ENCODE measurements around the gene DMGDH.

DNA sequence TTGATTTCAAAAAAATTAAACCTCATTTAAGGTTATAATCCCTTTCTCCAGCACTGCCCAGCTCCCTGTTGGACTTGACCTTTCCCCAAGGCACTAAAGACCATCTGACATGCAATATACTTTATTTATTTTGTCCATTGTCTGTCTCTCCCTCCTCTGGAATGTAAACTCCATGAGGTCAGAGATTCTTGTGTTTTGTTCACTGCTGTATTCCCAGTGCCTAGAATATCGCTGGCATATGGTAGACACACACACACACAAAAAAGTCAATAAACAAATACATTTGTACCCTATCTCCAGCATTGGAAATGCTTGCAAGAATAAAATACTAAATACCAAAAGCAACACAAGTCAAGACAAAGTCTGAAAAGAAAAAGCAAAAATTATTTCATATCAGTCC lies 67.1 kb downstream of the DMGDH start:
- TF ChIP-seq, protein P1, sequence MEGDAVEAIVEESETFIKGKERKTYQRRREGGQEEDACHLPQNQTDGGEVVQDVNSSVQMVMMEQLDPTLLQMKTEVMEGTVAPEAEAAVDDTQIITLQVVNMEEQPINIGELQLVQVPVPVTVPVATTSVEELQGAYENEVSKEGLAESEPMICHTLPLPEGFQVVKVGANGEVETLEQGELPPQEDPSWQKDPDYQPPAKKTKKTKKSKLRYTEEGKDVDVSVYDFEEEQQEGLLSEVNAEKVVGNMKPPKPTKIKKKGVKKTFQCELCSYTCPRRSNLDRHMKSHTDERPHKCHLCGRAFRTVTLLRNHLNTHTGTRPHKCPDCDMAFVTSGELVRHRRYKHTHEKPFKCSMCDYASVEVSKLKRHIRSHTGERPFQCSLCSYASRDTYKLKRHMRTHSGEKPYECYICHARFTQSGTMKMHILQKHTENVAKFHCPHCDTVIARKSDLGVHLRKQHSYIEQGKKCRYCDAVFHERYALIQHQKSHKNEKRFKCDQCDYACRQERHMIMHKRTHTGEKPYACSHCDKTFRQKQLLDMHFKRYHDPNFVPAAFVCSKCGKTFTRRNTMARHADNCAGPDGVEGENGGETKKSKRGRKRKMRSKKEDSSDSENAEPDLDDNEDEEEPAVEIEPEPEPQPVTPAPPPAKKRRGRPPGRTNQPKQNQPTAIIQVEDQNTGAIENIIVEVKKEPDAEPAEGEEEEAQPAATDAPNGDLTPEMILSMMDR (IDR thresholded peaks at IDR 0.05): no peak
- no peak for TF ChIP-seq ZFX (IDR thresholded peaks at IDR 0.05; ENCODE audit: borderline replicate concordance)
